CD4-positive, alpha-beta T cell treated with Interleukin-15 for 4 hours (primary cell): Measurements from ENCODE around the gene CIC.
"Not testable (repeated sequence)": the region's sequence is repeated elsewhere in the genome, so short reads cannot be mapped to it uniquely, and the experiment has no call there.

Source experiments
- DNase-seq: peaks from one replicate; pipeline ENCODE4 v3.0.0-alpha.2; 2020; ENCODE audit warnings: low spot score

CIC gene

DNA sequence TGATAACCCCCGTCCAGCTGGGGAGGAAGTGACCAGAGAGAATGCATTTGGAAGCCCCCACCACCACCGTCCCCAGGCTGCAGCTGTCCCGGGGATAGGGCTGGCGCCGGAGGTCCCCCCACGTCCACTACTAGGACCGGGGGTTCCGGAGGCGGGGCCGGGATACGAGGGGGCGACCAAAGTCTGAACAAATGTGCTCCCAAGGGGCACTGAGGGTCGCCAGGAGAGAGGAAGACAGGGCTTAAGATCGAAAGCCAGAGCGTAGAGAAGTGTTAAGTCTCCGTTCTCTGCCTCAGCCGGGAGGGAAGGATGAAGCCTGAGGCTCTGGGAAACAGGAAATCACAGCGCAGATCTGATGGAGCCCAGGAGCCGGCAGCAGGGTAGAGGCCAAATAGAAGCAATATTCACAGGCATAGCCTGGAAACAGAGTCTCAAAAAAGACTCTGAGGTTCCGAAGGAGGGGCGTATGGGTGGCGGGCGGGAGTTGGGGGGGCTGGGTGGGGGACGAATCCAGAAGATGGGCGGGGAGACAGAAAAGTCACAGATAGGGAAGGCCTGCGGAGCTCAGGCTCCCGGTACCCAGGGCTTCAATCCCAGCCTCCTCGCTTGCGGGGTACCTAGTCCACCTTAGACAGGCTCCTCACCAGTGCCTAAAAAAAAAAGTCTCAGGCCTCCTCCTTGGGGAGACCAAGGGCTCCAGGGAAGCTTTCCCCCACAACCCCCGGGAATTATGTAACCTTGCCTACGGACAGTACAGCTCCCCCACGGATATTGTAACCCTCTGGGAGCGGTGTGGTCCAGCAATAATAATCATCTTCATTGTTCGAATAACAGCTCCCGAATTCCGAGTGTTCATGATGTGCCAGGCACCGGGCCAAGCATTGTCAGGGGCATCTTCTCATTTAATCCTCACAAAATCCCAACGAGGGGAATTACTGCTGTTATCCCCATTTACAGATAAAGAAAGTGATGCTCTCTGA, 13.0 kb upstream of the CIC start:
- no peak for DNase-seq

DNA sequence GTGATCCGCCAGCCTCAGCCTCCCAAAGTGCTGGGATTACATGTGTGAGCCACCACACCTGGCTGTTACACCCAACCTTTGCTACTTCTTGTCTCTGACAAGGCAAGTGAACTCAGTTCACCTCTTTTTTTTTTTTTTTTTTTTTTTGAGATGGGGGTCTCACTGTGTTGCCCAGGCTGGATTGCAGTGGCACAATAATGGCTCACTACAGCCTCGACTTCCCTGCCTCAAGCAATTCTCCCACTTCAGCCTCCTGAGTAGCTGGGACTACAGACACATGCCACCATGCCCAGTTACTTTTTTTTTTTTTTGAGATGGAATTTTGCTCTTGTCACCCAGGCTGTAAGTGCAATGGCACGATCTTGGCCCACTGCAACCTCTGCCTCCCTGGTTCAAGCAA, 11.2 kb upstream of the CIC start:
- DNase-seq: not testable (repeated sequence)

DNA sequence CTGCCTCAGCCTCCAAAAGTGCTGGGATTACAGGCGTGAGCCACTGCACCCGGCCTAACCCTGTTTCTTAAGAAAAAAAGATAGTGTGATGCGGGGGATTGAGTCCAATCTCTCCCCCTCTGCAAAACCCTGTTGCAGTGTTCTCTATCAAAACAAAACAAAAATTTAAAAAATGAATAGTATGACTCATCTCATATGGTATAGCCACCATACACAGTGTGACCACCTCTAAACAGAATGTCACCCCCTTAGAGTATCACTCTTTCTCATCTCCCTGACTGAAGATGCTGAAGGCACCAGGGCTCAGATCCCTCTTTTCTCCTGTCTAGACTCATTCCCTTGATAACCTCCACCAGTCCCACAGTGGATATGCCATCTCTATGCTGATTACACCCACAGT, 7.3 kb upstream of the CIC start:
- DNase-seq: no peak

DNA sequence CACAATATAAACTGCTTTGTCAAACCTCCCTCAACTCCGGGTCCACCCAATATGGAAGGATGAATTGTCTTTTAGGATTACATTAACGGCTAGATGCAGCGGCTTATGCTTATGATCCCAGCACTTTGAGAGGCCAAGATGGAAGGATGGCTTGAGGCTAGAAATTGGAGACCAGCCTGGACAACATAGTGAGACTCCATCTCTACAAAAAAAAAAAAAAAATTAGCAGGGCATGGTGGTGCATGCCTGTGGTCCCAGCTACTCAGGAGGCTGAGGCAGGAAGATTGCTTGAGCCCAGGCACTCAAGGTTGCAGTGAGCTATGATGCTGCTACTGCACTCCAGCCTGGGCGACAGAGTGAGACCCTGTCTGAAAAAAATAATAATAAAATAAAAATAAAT, 2.9 kb upstream of the CIC start:
- not testable (repeated sequence) for DNase-seq

DNA sequence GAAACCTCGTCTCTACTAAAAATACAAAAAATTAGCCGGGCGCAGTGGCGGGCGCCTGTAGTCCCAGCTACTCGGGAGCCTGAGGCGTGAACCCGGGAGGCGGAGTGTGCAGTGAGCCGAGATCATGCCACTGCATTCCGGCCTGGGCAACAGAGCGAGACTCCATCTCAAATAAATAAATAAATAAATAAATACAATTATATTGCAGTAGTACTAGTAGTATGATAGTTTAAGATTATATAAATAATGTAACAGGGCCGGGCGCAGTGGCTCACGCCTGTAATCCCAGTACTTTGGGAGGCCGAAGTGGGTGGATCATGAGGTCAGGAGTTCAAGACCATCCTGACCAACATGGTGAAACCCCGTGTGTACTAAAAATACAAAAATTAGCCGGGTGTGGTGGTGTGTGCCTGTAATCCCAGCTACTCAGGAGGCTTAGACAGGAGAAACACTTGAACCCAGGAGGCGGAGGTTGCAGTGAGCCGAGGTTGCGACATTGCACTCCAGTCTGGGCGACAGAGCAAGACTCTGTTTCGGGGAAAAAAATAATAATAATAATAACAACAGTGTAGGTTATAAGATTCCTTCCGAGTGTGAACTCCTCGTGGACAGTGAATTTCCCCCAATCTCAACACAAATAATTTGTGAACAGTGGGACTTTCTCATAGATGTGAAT, 2.0 kb upstream of the CIC start:
- DNase-seq: not testable (repeated sequence)

DNA sequence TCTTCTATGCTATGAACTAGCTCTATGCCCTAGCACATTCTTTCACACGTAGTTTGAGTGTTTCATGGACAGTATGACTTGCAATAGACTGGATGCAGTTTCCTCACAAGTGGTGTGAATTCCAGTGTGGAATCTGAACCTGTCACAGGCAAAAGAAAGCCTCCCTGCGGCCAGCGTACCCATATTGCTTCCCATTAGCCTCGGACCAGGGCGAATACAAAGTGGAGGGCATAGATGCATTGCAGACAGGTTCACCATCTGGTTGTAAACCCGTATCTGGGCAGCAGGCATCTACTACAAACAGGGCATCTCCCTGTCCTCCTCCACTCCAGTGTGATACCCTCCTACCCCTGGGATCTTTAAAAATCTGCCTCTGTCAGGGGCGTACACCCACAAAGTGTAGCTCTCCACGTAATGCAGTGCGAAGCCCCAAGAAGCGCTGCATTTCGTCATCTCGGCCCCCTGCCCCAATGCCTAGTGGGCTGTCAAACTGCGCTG, 1.4 kb upstream of the CIC start:
- DNase-seq: no peak

DNA sequence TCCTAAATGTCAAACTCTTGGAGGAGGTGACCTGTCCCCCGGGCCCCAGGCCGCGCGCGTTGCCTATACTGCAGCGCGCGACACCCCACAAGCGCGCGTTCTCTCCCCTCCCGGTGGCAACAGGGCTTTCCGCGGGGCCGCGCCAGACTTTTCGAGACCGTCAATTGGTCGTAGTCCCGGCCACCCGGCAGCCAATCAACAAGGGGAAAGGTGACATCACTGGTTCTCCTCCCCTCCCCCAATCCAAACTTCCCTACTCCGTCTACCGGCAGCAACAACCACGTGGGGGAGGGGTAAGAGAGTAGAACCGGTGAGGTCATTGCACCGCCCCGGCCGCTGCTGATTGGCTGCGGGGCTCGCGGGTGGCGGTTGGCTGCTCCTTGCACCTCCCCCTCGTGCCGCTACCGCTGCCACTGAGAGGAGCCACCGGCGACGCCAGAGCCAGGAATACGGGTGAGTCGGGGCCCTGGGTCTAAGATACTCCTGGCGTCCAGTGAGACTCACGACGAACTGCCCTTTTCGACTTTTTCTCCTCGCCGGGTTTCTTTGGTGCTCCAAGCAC, 829 bp upstream of the CIC start:
- DNase-seq: peak; percentile 100

DNA sequence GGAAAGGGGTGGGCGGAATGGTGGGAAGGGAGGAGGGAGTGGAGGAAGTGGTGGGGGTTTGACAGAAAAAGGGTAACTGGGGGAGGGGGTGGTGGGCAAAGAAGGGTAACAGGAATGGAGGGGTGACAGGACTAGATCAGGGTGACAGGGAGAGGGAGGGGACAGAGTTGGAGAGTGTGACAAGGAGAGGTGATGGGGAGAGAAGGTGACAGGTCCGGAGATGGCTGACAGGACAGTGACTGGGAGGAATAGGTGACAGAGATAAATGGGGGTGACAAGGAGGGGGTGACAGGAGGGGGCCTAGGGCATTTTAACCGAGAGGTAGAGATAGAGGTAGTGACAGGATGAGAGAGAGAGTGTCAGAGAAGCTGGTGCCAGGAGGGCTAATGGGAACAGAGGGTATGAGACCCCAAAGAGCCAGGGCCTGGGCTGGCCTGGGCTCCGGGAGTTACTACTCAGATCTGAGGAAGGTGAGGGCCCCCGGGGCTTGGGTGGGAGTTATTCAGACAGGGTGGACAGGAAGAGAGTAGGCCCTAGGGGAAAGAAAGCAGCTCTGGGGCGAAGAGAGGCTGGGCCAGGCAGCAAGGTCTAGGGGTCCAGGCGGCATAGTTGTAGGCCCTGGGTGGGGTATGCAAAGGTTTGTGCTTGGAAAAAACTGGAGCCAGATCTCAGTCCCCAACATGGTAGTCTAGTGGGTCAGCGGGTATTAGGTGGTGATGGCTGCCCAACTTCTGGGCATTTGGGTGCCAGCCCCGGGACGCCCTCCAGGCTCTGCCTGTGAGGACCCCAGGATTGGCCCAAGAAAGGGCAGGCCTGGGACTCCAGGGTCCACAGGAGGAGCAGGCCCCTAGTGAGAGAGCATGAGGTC, 660 bp downstream of the CIC start:
- no peak for DNase-seq

DNA sequence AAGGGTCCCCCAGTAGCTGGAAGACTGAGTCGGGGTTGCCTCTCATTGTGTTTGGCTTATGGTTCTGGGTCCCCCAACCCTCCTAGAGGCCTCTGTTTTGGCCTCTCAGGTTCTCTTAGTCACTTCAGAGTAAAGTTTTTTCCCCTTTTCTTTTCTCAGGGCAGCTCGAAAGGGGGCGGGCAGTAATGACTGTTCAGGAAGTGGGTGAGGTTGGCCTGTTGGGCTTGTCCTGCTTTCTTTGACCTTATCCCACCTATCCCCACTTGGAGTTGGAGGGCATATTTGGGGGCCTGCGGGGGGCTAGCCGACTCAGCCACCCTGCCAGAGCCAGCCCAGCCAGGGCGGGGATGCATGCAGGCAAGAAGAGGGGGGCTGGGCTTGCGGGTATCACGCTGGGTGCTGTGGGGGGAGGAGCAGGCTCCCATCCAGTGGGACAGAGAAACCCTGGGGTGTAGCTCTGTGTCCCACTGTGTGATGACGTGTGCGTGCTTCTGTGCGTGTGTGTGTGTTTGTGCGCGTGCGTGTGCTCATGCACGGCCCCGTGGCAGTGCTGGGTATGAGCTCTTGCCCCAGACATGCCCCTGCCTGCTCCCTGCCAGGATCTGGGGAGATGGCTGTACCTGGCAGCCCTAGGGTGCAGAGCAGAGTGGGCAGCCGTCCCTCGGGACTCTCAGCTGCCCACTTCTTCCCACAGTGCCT, 1.4 kb downstream of the CIC start:
- DNase-seq: peak; percentile 66

DNA sequence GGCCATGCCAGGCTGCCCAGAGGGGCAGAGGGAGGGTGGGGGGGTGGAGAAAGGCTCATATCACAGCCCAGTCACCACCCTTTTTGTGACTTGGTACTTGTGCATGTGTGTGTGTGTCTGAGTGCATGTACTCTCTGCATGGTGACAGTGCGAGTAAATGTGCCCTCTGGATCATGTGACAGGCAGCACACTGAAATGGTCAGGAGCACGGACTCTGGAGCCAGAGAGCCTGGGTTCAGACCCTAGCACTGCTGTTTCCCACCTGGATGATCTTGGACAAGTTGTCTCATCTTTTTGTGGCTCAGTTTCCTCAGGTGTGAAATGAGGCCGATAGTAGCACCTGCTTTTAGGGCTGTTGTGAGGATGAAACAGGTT, 2.0 kb downstream of the CIC start:
- no peak for DNase-seq

DNA sequence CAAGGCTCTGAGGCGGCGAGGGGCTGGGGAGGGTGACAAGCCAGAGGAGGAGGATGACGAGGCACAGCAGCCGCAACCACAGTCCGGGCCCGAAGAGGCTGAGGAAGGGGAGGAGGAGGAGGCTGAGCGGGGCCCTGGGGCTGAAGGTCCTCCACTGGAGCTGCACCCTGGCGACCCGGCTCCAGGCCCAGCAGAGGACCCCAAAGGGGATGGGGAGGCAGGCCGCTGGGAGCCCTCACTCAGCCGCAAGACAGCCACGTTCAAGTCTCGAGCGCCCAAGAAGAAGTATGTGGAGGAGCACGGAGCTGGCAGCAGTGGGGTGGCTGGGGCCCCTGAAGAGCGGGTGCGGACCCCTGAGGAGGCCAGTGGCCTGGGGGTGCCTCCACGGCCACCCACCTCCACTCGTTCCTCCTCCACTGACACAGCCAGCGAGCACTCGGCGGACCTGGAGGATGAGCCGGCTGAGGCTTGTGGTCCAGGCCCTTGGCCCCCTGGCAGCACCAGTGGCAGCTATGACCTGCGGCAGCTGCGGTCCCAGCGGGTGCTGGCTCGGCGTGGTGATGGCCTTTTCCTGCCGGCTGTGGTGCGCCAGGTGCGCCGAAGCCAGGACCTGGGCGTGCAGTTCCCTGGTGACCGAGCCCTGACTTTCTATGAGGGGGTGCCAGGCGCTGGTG, 2.9 kb downstream of the CIC start:
- DNase-seq: no peak

DNA sequence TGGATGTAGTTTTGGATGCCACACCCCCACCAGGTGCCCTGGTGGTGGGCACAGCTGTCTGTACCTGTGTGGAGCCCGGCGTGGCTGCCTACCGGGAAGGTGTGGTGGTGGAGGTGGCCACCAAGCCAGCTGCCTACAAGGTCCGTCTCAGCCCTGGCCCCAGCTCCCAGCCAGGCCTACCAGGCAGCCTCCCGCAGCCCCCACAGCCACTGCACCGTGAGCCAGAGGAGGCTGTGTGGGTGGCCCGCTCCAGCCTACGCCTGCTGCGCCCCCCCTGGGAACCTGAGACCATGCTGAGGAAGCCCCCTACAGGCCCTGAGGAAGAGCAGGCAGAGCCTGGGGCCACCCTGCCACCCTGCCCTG, 3.5 kb downstream of the CIC start:
- DNase-seq: no peak

DNA sequence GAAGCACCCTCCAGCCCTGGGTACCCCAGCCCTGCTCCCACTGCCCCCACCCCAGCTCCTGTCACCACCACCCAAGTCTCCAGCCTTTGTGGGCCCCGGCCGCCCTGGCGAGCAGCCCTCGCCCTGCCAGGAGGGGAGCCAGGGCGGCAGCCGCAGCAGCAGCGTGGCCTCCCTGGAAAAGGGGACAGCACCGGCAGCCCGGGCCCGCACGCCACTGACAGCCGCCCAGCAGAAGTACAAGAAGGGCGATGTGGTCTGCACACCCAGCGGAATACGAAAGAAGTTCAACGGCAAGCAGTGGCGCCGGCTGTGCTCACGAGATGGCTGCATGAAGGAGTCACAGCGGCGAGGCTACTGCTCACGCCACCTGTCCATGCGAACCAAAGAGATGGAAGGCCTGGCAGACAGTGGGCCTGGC, 3.9 kb downstream of the CIC start:
- no peak for DNase-seq

DNA sequence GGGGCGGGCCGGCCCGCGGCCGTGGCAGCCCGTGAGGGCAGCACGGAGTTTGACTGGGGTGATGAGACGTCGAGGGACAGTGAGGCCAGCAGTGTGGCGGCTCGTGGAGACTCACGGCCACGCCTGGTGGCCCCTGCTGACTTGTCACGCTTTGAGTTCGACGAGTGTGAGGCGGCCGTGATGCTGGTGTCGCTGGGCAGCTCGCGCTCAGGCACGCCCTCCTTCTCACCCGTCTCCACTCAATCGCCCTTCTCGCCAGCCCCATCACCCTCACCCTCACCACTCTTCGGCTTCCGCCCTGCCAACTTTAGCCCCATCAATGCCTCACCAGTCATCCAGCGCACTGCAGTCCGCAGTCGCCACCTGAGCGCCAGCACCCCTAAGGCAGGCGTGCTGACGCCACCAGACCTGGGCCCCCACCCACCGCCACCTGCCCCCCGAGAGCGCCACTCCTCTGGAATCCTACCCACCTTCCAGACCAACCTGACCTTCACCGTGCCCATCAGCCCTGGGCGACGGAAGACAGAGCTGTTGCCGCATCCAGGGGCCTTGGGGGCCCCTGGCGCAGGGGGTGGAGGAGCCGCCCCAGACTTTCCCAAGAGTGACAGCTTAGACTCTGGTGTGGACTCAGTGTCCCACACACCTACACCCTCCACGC, 4.5 kb downstream of the CIC start:
- no peak for DNase-seq

DNA sequence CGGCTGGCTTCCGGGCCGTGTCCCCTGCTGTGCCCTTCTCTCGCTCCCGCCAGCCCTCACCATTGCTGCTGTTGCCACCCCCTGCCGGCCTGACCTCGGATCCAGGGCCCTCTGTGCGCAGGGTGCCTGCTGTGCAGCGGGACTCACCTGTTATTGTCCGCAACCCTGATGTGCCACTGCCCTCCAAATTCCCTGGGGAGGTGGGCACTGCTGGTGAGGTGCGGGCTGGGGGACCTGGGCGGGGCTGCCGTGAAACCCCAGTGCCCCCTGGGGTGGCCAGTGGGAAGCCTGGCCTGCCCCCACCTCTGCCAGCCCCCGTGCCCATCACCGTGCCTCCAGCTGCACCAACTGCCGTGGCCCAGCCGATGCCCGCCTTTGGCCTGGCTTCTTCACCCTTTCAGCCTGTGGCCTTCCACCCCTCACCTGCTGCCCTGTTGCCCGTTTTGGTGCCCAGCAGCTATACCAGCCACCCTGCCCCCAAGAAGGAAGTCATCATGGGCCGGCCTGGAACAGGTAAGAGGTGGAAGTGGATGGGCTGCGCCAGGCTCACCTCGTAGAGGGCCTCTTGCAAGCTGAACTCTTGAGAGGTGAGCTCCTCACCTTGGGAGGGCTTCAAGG, 5.1 kb downstream of the CIC start:
- no peak for DNase-seq

DNA sequence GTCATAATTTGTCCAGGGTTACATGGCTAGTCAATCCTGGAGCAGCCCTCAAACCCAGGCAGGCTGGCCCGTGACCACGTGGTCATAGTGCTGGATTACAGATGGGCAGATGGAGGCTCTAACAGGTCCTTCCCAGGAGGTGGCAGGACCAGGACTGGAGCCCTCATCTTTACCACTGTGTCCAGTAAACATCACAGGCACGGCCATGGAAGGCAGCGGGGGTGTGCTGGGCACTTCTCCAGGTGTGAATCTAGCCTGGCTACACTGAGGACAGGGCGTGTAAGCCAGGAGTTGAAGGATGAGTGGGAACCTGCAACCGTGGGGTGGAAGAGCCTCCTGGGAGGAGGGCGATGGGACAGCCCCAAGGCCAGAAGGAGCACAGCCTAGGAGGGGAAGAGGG, 6.1 kb downstream of the CIC start:
- DNase-seq: no peak

DNA sequence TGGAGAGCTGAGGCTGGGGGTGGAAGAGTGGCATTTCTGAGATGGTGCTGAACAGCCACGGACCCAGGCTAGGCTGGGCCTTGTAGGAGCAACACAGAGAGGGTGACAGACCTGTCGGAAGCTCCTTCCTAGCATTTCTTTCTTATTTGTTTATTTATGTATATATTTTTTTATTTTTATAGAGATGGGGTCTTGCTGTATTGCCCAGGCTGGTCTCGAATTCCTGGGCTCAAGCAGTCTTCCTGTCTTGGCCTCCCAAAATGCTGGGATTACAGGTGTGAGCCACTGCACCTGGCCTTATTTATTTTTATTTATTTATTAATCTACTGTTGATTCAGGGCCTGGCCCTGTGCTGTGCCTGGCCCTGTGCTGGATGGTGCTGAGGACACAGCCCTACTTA, 6.5 kb downstream of the CIC start:
- no peak for DNase-seq

DNA sequence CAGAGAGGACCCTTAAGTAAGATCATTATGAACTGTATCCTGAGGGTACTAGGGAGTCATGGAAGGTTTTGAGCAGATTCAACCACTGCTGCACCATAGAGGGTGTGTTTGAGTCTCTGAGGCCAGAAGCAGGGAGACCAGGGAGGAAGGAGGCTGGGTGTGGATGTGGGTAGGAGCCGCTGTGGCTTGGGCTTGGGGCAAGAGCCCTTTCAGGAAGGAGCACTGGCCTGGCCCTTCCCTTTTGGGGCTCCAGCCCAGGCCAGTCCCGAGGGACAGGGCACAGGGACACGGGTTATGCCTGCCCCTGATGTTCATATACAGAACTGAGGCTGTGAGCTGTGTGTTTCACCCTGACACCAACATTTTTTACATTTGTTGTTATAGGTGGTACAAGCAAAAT, 7.2 kb downstream of the CIC start:
- no peak for DNase-seq

DNA sequence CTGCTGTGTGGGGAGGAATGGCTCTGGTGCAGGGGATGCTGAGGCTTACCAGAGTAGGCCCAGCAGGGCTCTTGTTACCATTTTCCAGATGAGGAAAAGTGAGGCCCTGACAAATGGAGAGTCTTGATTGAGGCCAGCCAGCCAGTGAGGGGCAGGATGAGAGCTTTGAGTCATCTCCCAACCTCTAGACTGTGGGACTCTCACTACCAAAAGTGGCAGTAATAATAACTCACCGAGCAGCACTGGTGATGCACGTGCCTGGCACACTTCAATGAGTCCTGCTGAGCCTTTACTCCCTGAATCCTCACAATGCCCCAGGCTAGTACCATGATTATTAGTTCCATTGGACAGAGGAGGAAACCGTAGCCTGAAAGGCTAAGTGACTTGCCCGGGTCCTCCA, 7.8 kb downstream of the CIC start:
- DNase-seq: no peak
